ENCODE results near the gene GARIN6. TPM values are rescaled to one million over a fixed set of nuclear protein-coding genes. Genes with fewer than 3 reads are reported as not detected.
"Not testable (repeated sequence)": the region's sequence is repeated elsewhere in the genome, so short reads cannot be mapped to it uniquely, and the experiment has no call there.

Gene GARIN6
- total RNA-seq, result not detected
- long read RNA-seq, result 0 reads

GRCh38 chr12:99647453-99647852, at the start of gene GARIN6:
Gene GARIN6, plus strand, starts transcription at chr12:99647753. Its CDS starts 422 bp downstream, at chr12:99648175.
- intact Hi-C loops (cut with DNase I), result no loop called here
- ATAC-seq (no peak), DNase-seq (no peak)

GRCh38 chr12:99598785-99599184, 48.8 kb upstream of the GARIN6 start:
- DNase-seq, result no peak
- no peak for ATAC-seq
- intact Hi-C loops (cut with DNase I), result no loop called here

- no peak for ATAC-seq
- intact Hi-C loops (cut with DNase I), result no loop called here
Measured at GRCh38 chr12:99600388-99600787, 47.2 kb upstream of the GARIN6 start.

GRCh38 chr12:99609455-99610181, 37.9 kb upstream of the GARIN6 start:
- intact Hi-C loops (cut with DNase I), result no loop called here
- ATAC-seq (no peak), DNase-seq (no peak)

More at GRCh38 chr12:99600388-99600787, 47.2 kb upstream of the GARIN6 start:
- DNase-seq, result no peak

- ATAC-seq (peak in 1 of 2 donors; percentile 53), DNase-seq (no peak)
- intact Hi-C loops (cut with DNase I), result no loop called here
Measured at GRCh38 chr12:99611117-99611516, 36.4 kb upstream of the GARIN6 start.

GRCh38 chr12:99611599-99611998, 36.0 kb upstream of the GARIN6 start:
- intact Hi-C loops (cut with DNase I), result no loop called here
- ATAC-seq (no peak), DNase-seq (no peak)

GRCh38 chr12:99618657-99619056, 28.9 kb upstream of the GARIN6 start:
- ATAC-seq (no peak), DNase-seq (no peak)
- intact Hi-C loops (cut with DNase I), result no loop called here

- no peak for ATAC-seq
- intact Hi-C loops (cut with DNase I), result no loop called here
Measured at GRCh38 chr12:99619389-99620158, 28.0 kb upstream of the GARIN6 start.

GRCh38 chr12:99620159-99620479, 27.4 kb upstream of the GARIN6 start:
- intact Hi-C loops (cut with DNase I), result no loop called here
- ATAC-seq, result no peak
- no peak for DNase-seq

More at GRCh38 chr12:99619389-99620158, 28.0 kb upstream of the GARIN6 start:
- DNase-seq, result no peak

- DNase-seq; ATAC-seq; intact Hi-C loops (cut with DNase I): not testable (repeated sequence)
Measured at GRCh38 chr12:99624591-99624990, 23.0 kb upstream of the GARIN6 start.

- DNase-seq, result no peak
- no peak for ATAC-seq
- intact Hi-C loops (cut with DNase I), result no loop called here
Measured at GRCh38 chr12:99627459-99627858, 20.1 kb upstream of the GARIN6 start.

- ATAC-seq (no peak), DNase-seq (no peak)
- intact Hi-C loops (cut with DNase I), result no loop called here
Measured at GRCh38 chr12:99644629-99645028, 2.9 kb upstream of the GARIN6 start.

- DNase-seq, result no peak
- intact Hi-C loops (cut with DNase I), result no loop called here
- no peak for ATAC-seq
Measured at GRCh38 chr12:99648183-99648582, 630 bp downstream of the GARIN6 start.

GRCh38 chr12:99649551-99649950, 2.0 kb downstream of the GARIN6 start:
- ATAC-seq (no peak), DNase-seq (no peak)
- intact Hi-C loops (cut with DNase I), result no loop called here

GRCh38 chr12:99658671-99659349, 11.3 kb downstream of the GARIN6 start:
- intact Hi-C loops (cut with DNase I), result no loop called here
- DNase-seq (no peak), ATAC-seq (no peak)

GRCh38 chr12:99670635-99671034, 23.1 kb downstream of the GARIN6 start:
- DNase-seq (no peak), ATAC-seq (no peak)
- intact Hi-C loops (cut with DNase I), result no loop called here

- ATAC-seq (no peak), DNase-seq (no peak)
- intact Hi-C loops (cut with DNase I), result no loop called here
Measured at GRCh38 chr12:99680276-99680675, 32.7 kb downstream of the GARIN6 start.

- ATAC-seq (no peak), DNase-seq (no peak)
- intact Hi-C loops (cut with DNase I), result no loop called here
Measured at GRCh38 chr12:99686142-99686541, 38.6 kb downstream of the GARIN6 start.

- ATAC-seq (no peak), DNase-seq (no peak)
- intact Hi-C loops (cut with DNase I), result no loop called here
Measured at GRCh38 chr12:99695050-99695449, 47.5 kb downstream of the GARIN6 start.
